ENCODE data around the gene CASZ1. TPM values are rescaled to one million over a fixed set of nuclear protein-coding genes. Genes with fewer than 3 reads are reported as not detected.

CASZ1 gene
- polyA plus RNA-seq, 1 experiment: 0.06 TPM

DNA sequence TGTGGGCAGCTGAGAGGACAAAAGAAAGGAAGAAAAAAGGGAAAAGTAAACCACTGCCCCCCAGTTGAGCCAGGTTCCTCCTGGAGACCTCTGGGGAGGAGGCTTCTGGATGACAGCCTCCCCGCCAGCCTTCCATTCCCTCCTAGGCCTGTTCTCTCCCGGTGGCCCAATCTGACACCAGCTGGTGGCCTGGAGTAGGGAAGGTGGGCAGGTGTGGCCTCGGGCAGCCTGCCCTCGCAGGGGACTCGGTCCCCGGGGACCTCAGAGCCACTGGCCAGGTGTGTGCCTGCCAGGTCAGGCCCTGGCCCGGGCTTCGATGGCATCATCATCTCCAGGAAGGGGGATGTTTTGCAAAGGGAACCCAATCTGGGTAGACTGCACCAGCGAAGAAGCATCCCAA is 159.0 kb downstream of the CASZ1 start:
- ChIA-PET POLR2A (interaction anchor here (0.6 kb wide), 1 partner anchor 100 kb away, joined by 6 read pairs; no protein-coding TSS in a partner anchor), CTCF (no interaction called here)
- Histone ChIP-seq H3K4me3 (ENCODE audit: low read depth, low read length) (no peak overlapping the region), H3K27me3 (ENCODE audit: control insufficient read depth, insufficient read depth, low read length) (peaks cover 8% of the 10 kb centered on the region), H3K27ac (ENCODE audit: low read depth, low read length) (no peak overlapping the region), H3K9me3 (ENCODE audit: control insufficient read depth, insufficient read depth, low read length) (peaks cover 11% of the 10 kb centered on the region; the same call in 1 of the 2 replicates)
- TF ChIP-seq, protein P1, sequence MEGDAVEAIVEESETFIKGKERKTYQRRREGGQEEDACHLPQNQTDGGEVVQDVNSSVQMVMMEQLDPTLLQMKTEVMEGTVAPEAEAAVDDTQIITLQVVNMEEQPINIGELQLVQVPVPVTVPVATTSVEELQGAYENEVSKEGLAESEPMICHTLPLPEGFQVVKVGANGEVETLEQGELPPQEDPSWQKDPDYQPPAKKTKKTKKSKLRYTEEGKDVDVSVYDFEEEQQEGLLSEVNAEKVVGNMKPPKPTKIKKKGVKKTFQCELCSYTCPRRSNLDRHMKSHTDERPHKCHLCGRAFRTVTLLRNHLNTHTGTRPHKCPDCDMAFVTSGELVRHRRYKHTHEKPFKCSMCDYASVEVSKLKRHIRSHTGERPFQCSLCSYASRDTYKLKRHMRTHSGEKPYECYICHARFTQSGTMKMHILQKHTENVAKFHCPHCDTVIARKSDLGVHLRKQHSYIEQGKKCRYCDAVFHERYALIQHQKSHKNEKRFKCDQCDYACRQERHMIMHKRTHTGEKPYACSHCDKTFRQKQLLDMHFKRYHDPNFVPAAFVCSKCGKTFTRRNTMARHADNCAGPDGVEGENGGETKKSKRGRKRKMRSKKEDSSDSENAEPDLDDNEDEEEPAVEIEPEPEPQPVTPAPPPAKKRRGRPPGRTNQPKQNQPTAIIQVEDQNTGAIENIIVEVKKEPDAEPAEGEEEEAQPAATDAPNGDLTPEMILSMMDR (IDR thresholded peaks at IDR 0.05; ENCODE audit: low read depth, low read length): no peak
- no peak for DNase-seq (ENCODE audit: low read depth, low spot score)

GRCh38 chr1:10635992-10636391 is 160.5 kb downstream of the CASZ1 start:
- ChIA-PET CTCF (interaction anchor here (0.7 kb wide), 1 partner anchor 1153 kb away, joined by 3 read pairs; no protein-coding TSS in a partner anchor), POLR2A (no interaction called here)
- Histone ChIP-seq H3K27ac (ENCODE audit: low read depth, low read length) (no peak overlapping the region), H3K9me3 (ENCODE audit: control insufficient read depth, insufficient read depth, low read length) (peaks cover 11% of the 10 kb centered on the region; the same call in 1 of the 2 replicates), H3K4me3 (ENCODE audit: low read depth, low read length) (no peak overlapping the region), H3K27me3 (ENCODE audit: control insufficient read depth, insufficient read depth, low read length) (peaks cover 8% of the 10 kb centered on the region)
- TF ChIP-seq, protein P1 (IDR thresholded peaks at IDR 0.05; ENCODE audit: low read depth, low read length): no peak
- no peak for DNase-seq (ENCODE audit: low read depth, low spot score)

- CTCF ChIA-PET: no interaction called here
Observed at GRCh38 chr1:10635085-10635896, 161.2 kb downstream of the CASZ1 start.

GRCh38 chr1:10634428-10635084 is 161.9 kb downstream of the CASZ1 start:
- CTCF ChIA-PET: no interaction called here
- TF ChIP-seq, protein P1 (IDR thresholded peaks at IDR 0.05; ENCODE audit: low read depth, low read length): no peak
- no peak overlapping the region for H3K27ac ChIP-seq (ENCODE audit: low read depth, low read length)
- no peak for DNase-seq (ENCODE audit: low read depth, low spot score)
- H3K27me3 ChIP-seq (ENCODE audit: control insufficient read depth, insufficient read depth, low read length): peaks cover 6% of the 10 kb centered on the region
- POLR2A ChIA-PET: no interaction called here
- H3K4me3 ChIP-seq (ENCODE audit: low read depth, low read length): no peak overlapping the region
- peaks cover 4% of the 10 kb centered on the region; the same call in 1 of the 2 replicates for H3K9me3 ChIP-seq (ENCODE audit: control insufficient read depth, insufficient read depth, low read length)

More at GRCh38 chr1:10635085-10635896, 161.2 kb downstream of the CASZ1 start:
- Histone ChIP-seq H3K27me3 (ENCODE audit: control insufficient read depth, insufficient read depth, low read length) (peaks cover 8% of the 10 kb centered on the region), H3K27ac (ENCODE audit: low read depth, low read length) (no peak overlapping the region), H3K9me3 (ENCODE audit: control insufficient read depth, insufficient read depth, low read length) (peaks cover 11% of the 10 kb centered on the region; the same call in 1 of the 2 replicates), H3K4me3 (ENCODE audit: low read depth, low read length) (no peak overlapping the region)
- TF ChIP-seq, protein P1 (IDR thresholded peaks at IDR 0.05; ENCODE audit: low read depth, low read length): no peak
- POLR2A ChIA-PET: no interaction called here
- DNase-seq (ENCODE audit: low read depth, low spot score): no peak

DNA sequence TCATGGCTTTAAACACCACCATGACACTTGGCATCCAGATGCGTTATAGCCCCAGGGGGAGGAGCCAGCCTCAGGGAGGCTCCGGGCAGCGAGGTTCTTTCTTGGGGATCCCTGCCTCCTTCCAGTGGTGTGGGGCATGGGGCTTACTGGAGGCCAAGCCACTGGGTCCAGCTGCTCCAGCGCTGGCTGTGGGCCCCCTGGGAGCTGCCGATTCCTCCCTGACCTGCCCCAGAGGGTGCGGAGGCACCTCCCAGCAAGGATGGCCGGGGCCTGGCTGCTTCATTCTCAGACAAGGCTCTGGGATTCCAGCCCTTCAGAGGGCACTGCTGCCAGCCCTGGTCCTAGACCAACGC is 162.4 kb downstream of the CASZ1 start:
- Histone ChIP-seq H3K27me3 (ENCODE audit: control insufficient read depth, insufficient read depth, low read length) (peaks cover 3% of the 10 kb centered on the region), H3K9me3 (ENCODE audit: control insufficient read depth, insufficient read depth, low read length) (no peaks in the 10 kb centered on the region; the same call in 1 of the 2 replicates), H3K4me3 (ENCODE audit: low read depth, low read length) (no peak overlapping the region), H3K27ac (ENCODE audit: low read depth, low read length) (no peak overlapping the region)
- TF ChIP-seq, protein P1 (IDR thresholded peaks at IDR 0.05; ENCODE audit: low read depth, low read length): no peak
- DNase-seq (ENCODE audit: low read depth, low spot score): no peak
- CTCF ChIA-PET: no interaction called here
- POLR2A ChIA-PET: no interaction called here
